T-helper 1 cell treated with Interleukin-12 subunit alpha and Interleukin-12 subunit beta and Interleukin-4 antibody, amounts not matched to agents 30 μg/mL and 1 μg/mL, for 36 hours (primary cell): Measurements from ENCODE around the gene ITK.
A peak's percentile ranks its signal among the peaks of the same experiment; 100 is the strongest.

Source experiments
- H3K27ac Mint-ChIP-seq: one replicate; pipeline ENCODE4 v1.8.0; 2021; ENCODE audit warnings: mild to moderate bottlenecking, mixed read lengths
- H3K27me3 Mint-ChIP-seq: one replicate; pipeline ENCODE4 v1.8.0; 2021; ENCODE audit warnings: low read depth, mixed read lengths
- H3K36me3 Mint-ChIP-seq: one replicate; pipeline ENCODE4 v1.8.0; 2021; ENCODE audit warnings: low read depth, mixed read lengths
- H3K4me1 Mint-ChIP-seq: one replicate; pipeline ENCODE4 v1.8.0; 2021; ENCODE audit warnings: low read depth, mixed read lengths
- H3K4me3 Mint-ChIP-seq: one replicate; pipeline ENCODE4 v1.8.0; 2021; ENCODE audit warnings: mild to moderate bottlenecking, moderate library complexity, mixed read lengths
- H3K9me3 Mint-ChIP-seq: one replicate; pipeline ENCODE4 v1.8.0; 2021; ENCODE audit warnings: mixed read lengths

ITK gene

DNA sequence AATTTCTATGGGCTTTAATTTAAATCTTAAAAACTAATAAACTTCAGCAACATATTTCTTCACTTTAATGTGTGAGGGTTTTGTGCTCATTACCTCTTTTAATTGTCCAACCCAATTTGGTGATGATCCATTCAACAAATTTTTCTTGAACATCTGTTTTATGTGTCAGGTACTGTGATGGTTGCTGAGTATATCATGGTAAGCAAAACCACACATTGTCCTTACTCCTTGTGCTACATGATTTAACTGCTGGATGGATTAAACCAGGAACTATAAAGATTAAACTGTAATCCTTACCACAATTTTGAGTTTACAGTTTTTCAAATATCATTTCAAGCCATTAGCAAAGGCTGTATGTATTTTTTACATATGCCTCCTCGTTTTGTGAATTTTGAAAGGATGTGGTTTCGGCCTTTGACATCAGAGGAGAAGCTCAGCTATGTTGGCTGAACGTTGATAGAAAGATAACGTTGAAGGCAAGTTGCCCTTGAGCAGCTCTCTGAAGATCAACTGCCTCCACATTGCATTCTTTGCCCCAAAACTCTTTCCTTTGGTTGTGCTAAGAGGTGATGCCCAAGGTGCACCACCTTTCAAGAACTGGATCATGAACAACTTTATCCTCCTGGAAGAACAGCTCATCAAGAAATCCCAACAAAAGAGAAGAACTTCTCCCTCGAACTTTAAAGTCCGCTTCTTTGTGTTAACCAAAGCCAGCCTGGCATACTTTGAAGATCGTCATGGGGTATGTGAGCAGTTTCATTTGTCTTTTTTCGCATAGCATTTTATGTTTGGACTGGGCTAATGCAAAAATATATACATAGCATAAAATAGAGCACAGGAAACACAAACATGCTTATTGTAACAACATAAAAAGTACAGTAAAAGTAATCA is at the start of gene ITK:
ITK (plus strand) TSS at position 467 of the 891 bp plus-strand sequence; CDS start at position 605, 138 bp downstream.
- Mint-ChIP-seq H3K36me3 (peaks cover 48% of the 10 kb centered on the region), H3K27ac (peak within 1 kb of the TSS; percentile 98), H3K27me3 (no peaks in the 10 kb centered on the region), H3K4me3 (peak within 1 kb of the TSS; percentile 99), H3K4me1 (peaks cover 42% of the 10 kb centered on the region), H3K9me3 (peaks cover 4% of the 10 kb centered on the region)

- peaks cover 28% of the 10 kb centered on the region for H3K4me1 Mint-ChIP-seq
- no peak overlapping the region for H3K27ac Mint-ChIP-seq
- H3K9me3 Mint-ChIP-seq = peaks cover 3% of the 10 kb centered on the region
- H3K36me3 Mint-ChIP-seq = peaks cover 11% of the 10 kb centered on the region
- H3K4me3 Mint-ChIP-seq = no peak overlapping the region
- H3K27me3 Mint-ChIP-seq = no peaks in the 10 kb centered on the region
Measured at GRCh38 chr5:157130925-157131324, 49.7 kb upstream of the ITK start.

DNA sequence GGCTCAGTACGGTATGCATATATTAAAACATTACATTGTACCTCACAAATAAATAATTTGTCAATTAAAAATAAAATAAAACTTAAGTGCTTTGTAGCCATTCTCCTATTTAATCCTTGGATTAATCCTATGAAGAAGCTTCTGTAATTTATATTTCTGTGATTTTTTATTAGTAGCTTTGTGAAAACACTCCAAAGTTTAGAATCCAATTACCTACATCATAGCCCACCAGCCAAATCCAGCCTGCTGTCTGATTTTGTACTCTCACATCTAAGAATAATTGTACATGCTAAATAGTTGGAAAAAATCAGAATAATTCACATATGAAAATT is 48.4 kb upstream of the ITK start:
- Mint-ChIP-seq H3K9me3 (no peaks in the 10 kb centered on the region), H3K27me3 (no peaks in the 10 kb centered on the region), H3K4me3 (no peak overlapping the region), H3K4me1 (peaks cover 30% of the 10 kb centered on the region), H3K27ac (no peak overlapping the region), H3K36me3 (peaks cover 18% of the 10 kb centered on the region)

DNA sequence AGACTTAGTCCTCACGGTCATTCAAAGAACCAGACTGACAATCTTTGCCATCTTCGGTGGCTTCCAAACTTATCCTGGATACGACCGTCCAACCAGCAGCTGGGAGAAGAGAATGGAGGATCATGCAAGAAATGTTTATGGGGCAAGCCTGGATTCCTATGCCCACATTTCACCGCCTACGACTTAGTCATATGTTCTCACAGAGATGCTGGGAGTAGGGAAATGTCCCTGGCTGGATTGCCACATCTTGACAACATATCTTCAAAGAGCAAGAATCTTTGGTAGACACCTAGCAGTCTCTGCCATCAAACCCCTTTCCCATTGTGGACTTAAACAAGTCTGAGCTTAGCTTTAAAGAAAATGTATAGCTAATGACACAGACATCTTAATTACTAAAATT is 42.9 kb upstream of the ITK start:
- Mint-ChIP-seq H3K27ac (no peak overlapping the region), H3K4me1 (peaks cover 38% of the 10 kb centered on the region), H3K36me3 (peaks cover 51% of the 10 kb centered on the region), H3K27me3 (no peaks in the 10 kb centered on the region), H3K4me3 (no peak overlapping the region), H3K9me3 (no peaks in the 10 kb centered on the region)

- peaks cover 31% of the 10 kb centered on the region for H3K36me3 Mint-ChIP-seq
- no peaks in the 10 kb centered on the region for H3K27me3 Mint-ChIP-seq
- H3K9me3 Mint-ChIP-seq = no peaks in the 10 kb centered on the region
- H3K4me3 Mint-ChIP-seq = peak within 1 kb of the TSS; percentile 95
- H3K27ac Mint-ChIP-seq = peak within 1 kb of the TSS; percentile 99
- H3K4me1 Mint-ChIP-seq = peaks cover 31% of the 10 kb centered on the region
Measured at GRCh38 chr5:157142317-157143126, 38.1 kb upstream of the ITK start, which contains the start of gene MED7. TSS of gene MED7 (minus strand) at chr5:157142865. CDS start at chr5:157139431, 3,434 bp downstream.

- Mint-ChIP-seq H3K27ac (peak overlapping the region; percentile 99), H3K9me3 (no peaks in the 10 kb centered on the region), H3K4me3 (peak overlapping the region; percentile 95), H3K4me1 (peaks cover 35% of the 10 kb centered on the region), H3K27me3 (no peaks in the 10 kb centered on the region), H3K36me3 (peaks cover 24% of the 10 kb centered on the region)
Measured at GRCh38 chr5:157143127-157143971, 37.3 kb upstream of the ITK start.

GRCh38 chr5:157148734-157149615 is 31.7 kb upstream of the ITK start:
- peaks cover 32% of the 10 kb centered on the region for H3K4me1 Mint-ChIP-seq
- H3K27ac Mint-ChIP-seq = peak overlapping the region; percentile 57
- H3K4me3 Mint-ChIP-seq = no peak overlapping the region
- H3K36me3 Mint-ChIP-seq = no peaks in the 10 kb centered on the region
- no peaks in the 10 kb centered on the region for H3K9me3 Mint-ChIP-seq
- no peaks in the 10 kb centered on the region for H3K27me3 Mint-ChIP-seq

DNA sequence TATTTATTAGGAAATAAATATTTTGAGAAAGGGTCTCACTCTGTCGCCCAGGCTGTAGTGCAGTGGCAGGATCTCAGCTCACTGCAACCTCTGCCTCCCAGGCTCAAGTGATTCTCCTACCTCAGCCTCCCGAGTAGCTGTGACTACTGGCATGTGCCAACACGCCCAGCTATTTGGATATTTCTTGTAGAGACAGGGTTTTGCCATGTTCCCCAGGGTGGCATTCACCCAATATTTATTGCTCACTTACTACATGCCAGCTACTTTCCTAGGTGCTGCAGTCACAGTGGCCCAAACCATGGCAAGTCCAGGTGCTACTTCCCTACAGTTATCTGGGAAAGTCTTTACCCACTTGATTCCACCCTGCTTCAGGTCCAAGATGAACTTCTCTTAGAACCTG is 29.6 kb upstream of the ITK start:
- H3K4me3 Mint-ChIP-seq = no peak overlapping the region
- H3K9me3 Mint-ChIP-seq = no peaks in the 10 kb centered on the region
- H3K27ac Mint-ChIP-seq = no peak overlapping the region
- H3K27me3 Mint-ChIP-seq = no peaks in the 10 kb centered on the region
- no peaks in the 10 kb centered on the region for H3K36me3 Mint-ChIP-seq
- H3K4me1 Mint-ChIP-seq = peaks cover 47% of the 10 kb centered on the region

- H3K36me3 Mint-ChIP-seq = peaks cover 7% of the 10 kb centered on the region
- peak overlapping the region; percentile 94 for H3K27ac Mint-ChIP-seq
- H3K4me1 Mint-ChIP-seq = peaks cover 57% of the 10 kb centered on the region
- H3K27me3 Mint-ChIP-seq = no peaks in the 10 kb centered on the region
- no peaks in the 10 kb centered on the region for H3K9me3 Mint-ChIP-seq
- peak overlapping the region; percentile 77 for H3K4me3 Mint-ChIP-seq
Measured at GRCh38 chr5:157155297-157155696, 25.3 kb upstream of the ITK start.

DNA sequence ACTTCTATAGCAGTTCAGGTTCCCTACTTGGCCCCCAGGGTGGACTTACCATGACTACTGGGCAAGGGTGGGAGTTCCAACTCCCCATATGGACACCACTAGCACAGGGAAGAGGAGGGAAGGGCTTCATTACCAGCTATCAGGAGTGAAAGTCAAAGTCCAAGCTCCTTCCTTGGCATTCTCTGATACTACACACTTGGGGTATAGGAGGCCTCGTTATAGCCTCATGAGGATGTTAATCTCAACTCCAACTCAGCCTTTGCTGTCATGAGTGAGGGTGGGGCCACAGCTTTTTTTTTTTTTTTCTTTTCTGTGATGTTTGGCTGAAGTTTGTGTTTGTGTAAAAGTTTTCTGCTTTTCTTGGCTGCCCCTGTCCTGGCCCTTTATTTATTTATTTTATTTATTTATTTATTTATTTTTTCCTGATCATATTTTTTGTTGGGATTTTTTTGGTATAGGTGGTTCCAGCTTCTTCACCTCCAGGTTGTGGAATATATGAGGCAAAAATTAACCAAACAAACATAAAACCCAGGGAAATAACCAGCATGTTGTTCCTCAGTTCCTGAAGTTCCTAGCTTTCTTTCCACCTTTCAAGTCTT is 23.2 kb upstream of the ITK start:
- Mint-ChIP-seq H3K27ac (no peak overlapping the region), H3K4me3 (no peak overlapping the region), H3K9me3 (no peaks in the 10 kb centered on the region), H3K4me1 (peaks cover 54% of the 10 kb centered on the region), H3K36me3 (peaks cover 7% of the 10 kb centered on the region), H3K27me3 (no peaks in the 10 kb centered on the region)

GRCh38 chr5:157159209-157159751 is 21.4 kb upstream of the ITK start:
- H3K27ac Mint-ChIP-seq = peak overlapping the region; percentile 52
- H3K36me3 Mint-ChIP-seq = peaks cover 8% of the 10 kb centered on the region
- no peaks in the 10 kb centered on the region for H3K27me3 Mint-ChIP-seq
- H3K9me3 Mint-ChIP-seq = no peaks in the 10 kb centered on the region
- no peak overlapping the region for H3K4me3 Mint-ChIP-seq
- peaks cover 54% of the 10 kb centered on the region for H3K4me1 Mint-ChIP-seq

GRCh38 chr5:157160001-157160400 is 20.6 kb upstream of the ITK start:
- H3K9me3 Mint-ChIP-seq = no peaks in the 10 kb centered on the region
- peaks cover 51% of the 10 kb centered on the region for H3K4me1 Mint-ChIP-seq
- peak overlapping the region; percentile 87 for H3K27ac Mint-ChIP-seq
- H3K36me3 Mint-ChIP-seq = peaks cover 8% of the 10 kb centered on the region
- no peaks in the 10 kb centered on the region for H3K27me3 Mint-ChIP-seq
- peak overlapping the region; percentile 67 for H3K4me3 Mint-ChIP-seq

GRCh38 chr5:157161996-157162395 is 18.6 kb upstream of the ITK start:
- Mint-ChIP-seq H3K9me3 (no peaks in the 10 kb centered on the region), H3K4me3 (no peak overlapping the region), H3K27me3 (no peaks in the 10 kb centered on the region), H3K4me1 (peaks cover 52% of the 10 kb centered on the region), H3K36me3 (peaks cover 4% of the 10 kb centered on the region), H3K27ac (no peak overlapping the region)
